NCI-H1436 (cell line): ENCODE measurements around the gene TCF7L2.
"Not testable (repeated sequence)": the region's sequence is repeated elsewhere in the genome, so short reads cannot be mapped to it uniquely, and the experiment has no call there.

Source experiments
- DNase-seq: peaks from one replicate; lab custom pipeline; 2025; lab: John Stamatoyannopoulos, UW

TCF7L2 gene

GRCh38 chr10:113047151-113047550 lies 97.1 kb downstream of the TCF7L2 start:
- DNase-seq: no peak

- no peak for DNase-seq
Measured at GRCh38 chr10:113047605-113047962, 97.5 kb downstream of the TCF7L2 start.

GRCh38 chr10:113047963-113048781 lies 98.1 kb downstream of the TCF7L2 start:
- DNase-seq: peak; percentile 23

- DNase-seq: no peak
Measured at GRCh38 chr10:113049881-113050280, 99.8 kb downstream of the TCF7L2 start.

- DNase-seq: no peak
Measured at GRCh38 chr10:113052076-113052830, 102.2 kb downstream of the TCF7L2 start.

- no peak for DNase-seq
Measured at GRCh38 chr10:113053091-113053490, 103.0 kb downstream of the TCF7L2 start.

- DNase-seq: no peak
Measured at GRCh38 chr10:113053881-113054280, 103.8 kb downstream of the TCF7L2 start.

- DNase-seq: no peak
Measured at GRCh38 chr10:113055458-113055857, 105.4 kb downstream of the TCF7L2 start.

- no peak for DNase-seq
Measured at GRCh38 chr10:113056030-113056429, 106.0 kb downstream of the TCF7L2 start.

GRCh38 chr10:113056441-113057021 lies 106.5 kb downstream of the TCF7L2 start:
- DNase-seq: no peak

- DNase-seq: peak; percentile 10
Measured at GRCh38 chr10:113057948-113058522, 108.0 kb downstream of the TCF7L2 start.

GRCh38 chr10:113058523-113059370 lies 108.7 kb downstream of the TCF7L2 start:
- DNase-seq: no peak

- DNase-seq: no peak
Measured at GRCh38 chr10:113059371-113059780, 109.3 kb downstream of the TCF7L2 start.

GRCh38 chr10:113060201-113061053 lies 110.4 kb downstream of the TCF7L2 start:
- no peak for DNase-seq

GRCh38 chr10:113061054-113061430 lies 111.0 kb downstream of the TCF7L2 start:
- no peak for DNase-seq

GRCh38 chr10:113061557-113061956 lies 111.5 kb downstream of the TCF7L2 start:
- no peak for DNase-seq

GRCh38 chr10:113063043-113063967 lies 113.3 kb downstream of the TCF7L2 start:
- DNase-seq: no peak

- no peak for DNase-seq
Measured at GRCh38 chr10:113064039-113064438, 114.0 kb downstream of the TCF7L2 start.

GRCh38 chr10:113066120-113066519 lies 116.1 kb downstream of the TCF7L2 start:
- DNase-seq: not testable (repeated sequence)
